D721Med (cell line): Measurements from ENCODE around the gene BAIAP2L1.

ENCODE experiments used
- DNase-seq: peaks from one replicate; pipeline ENCODE4 v3.0.0; 2011; ENCODE audit warnings: low spot score; ENCODE audit not compliant: insufficient read length
- FAIRE-seq: peaks from 2 replicates; lab custom pipeline; 2011; peaks lifted over from hg19 to GRCh38; lab: Jason Lieb, UNC
- TF ChIP-seq, protein P1 (sequence below): IDR thresholded peaks from 2 replicates; pipeline ENCODE4 v1.5.1; 2012; ENCODE audit warnings: mild to moderate bottlenecking, control low read depth; ENCODE audit not compliant: insufficient read depth; ENCODE audit errors: missing control alignments

Gene BAIAP2L1

DNA sequence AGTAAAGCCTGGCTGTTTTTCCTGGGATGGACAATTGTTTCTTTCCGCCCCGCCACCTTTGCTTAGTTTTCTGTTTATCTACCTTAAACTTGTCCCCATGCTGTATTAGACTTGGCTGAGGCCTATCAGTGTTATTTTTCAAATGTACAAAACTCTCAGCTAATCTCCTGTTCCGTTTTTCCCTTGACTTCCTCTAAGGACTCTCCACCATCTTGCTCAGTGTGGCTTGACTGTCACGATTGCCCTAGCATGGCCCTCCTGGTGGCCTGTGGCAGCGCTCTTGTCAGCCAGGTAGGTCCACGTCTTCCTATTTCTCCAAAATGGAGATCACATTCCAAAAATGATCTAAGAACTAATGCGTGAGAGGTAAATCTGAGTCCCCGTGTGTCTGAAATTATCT lies 36.7 kb downstream of the BAIAP2L1 start:
- FAIRE-seq (no peak), DNase-seq (no peak)
- TF ChIP-seq, protein P1, sequence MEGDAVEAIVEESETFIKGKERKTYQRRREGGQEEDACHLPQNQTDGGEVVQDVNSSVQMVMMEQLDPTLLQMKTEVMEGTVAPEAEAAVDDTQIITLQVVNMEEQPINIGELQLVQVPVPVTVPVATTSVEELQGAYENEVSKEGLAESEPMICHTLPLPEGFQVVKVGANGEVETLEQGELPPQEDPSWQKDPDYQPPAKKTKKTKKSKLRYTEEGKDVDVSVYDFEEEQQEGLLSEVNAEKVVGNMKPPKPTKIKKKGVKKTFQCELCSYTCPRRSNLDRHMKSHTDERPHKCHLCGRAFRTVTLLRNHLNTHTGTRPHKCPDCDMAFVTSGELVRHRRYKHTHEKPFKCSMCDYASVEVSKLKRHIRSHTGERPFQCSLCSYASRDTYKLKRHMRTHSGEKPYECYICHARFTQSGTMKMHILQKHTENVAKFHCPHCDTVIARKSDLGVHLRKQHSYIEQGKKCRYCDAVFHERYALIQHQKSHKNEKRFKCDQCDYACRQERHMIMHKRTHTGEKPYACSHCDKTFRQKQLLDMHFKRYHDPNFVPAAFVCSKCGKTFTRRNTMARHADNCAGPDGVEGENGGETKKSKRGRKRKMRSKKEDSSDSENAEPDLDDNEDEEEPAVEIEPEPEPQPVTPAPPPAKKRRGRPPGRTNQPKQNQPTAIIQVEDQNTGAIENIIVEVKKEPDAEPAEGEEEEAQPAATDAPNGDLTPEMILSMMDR, result no peak

DNA sequence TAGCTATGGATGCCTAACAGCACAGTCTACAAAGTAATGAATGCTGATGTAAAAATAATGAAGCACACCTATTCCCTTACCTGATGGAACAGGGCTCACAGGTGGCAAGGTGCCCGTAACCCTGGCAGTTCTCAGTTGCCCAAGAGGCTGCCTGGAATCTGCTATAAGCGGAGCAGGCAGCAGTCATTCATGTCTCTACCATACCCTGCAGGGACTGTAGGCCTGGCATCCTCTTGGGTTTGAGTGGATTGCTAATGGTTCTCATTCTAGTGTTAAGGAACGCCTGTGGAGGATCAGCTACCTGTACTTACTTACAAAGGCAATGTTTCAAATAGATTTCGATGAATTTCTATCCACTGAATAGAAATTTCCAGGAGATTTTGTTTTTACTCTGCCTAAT lies 38.4 kb downstream of the BAIAP2L1 start:
- DNase-seq, result no peak
- FAIRE-seq, result no peak
- TF ChIP-seq, protein P1, result no peak

DNA sequence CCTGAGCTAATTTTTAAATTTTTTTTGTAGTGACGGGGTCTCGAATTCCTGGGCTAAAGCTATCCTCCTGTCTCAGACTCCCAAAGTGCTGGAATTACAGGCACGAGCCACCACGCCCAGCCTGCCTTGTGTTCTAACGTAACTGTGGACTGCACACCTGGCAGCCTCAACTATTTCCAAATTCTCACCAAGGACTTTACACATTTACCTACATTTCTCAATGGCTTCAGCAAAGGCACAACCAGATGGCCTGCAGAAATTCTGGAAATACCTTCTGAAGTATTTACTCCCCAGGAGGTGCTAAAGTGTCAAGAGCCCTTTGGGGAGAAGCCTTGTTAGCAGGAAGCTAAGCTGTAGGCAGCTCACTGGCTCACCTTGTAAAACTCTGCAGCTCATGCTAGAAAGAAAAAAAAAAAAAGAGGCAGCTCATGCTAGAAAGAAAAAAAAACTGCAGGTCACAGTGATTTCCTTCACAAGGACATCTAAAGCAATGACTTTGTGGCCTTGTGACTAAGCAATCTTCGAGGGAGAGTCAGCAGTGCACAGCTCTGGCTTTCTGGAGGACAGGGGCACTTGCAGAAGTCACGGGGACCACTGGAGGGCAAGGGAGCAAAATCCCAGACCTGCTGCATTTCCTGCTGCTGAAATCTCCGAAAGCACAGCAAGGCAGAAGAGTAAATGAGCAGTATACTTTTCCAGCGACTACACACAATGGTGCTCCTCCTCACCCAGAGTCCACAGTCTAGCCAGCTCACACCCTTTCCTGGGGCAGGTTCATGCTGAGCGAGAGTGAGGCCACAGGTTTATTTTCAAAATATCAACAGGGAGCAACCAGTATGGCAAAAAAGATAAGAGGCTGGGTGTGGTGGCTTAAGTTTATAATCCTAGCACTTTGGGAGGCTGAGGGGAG lies 40.4 kb downstream of the BAIAP2L1 start:
- FAIRE-seq (no peak), DNase-seq (no peak)
- TF ChIP-seq, protein P1, result no peak

DNA sequence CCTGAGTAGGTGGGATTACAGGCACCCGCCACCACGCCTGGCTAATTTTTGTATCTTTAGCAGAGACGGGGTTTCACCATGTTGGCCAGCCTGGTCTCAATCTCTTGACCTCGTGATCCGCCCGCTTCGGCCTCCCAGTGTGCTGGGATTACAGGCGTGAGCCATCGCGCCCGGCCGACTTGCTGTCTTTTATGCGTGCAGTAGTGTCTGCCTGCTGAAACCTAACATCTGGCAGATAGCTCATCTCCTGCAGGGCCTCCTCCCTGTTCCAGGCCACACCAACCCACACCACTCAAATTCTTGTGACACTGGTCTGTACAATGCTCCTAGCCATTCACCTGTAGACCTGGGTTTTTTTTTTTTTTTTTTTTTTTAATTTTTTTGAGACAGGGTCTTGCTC lies 41.5 kb downstream of the BAIAP2L1 start:
- FAIRE-seq, result no peak
- no peak for DNase-seq
- TF ChIP-seq, protein P1, result no peak

DNA sequence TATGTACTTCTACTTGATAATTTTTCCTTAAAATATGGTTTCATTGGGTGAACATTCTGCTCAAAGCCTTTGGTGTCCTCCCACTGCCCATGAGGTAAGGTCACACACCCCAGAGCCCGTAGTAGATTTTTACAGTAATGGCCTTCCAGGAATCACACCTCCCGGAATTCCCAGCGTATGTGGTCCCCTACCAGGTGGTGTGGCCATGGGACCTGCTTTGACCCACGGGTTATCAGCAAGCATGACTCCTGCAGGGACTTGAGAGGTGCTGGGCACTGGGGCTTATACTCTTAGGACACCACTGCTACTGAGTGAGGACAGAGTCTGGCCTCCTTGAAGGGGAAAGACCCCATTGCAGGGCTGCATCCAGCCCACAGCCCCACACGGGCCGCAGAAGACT lies 42.2 kb downstream of the BAIAP2L1 start:
- no peak for DNase-seq
- TF ChIP-seq, protein P1, result no peak
- FAIRE-seq, result no peak

DNA sequence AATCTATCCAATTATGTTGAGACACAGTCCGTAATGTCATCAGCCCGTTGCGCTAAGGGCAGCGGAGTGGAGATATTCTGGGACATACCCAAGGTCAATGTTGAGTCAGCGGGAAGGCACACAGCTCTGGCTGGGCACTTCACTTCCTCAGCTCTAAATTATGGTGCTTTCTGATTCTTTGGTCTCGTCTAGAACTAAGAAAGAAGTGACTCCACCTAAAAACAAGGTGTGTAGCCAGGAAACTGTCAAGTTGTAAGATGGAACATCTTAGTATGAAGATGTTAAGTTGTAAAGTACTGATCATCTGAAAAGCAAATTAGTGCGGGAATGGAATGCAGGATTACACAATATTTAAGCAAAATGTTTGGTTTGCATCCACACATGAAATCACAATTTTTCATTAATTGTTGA lies 43.1 kb downstream of the BAIAP2L1 start:
- TF ChIP-seq, protein P1, result no peak
- FAIRE-seq (no peak), DNase-seq (no peak)

DNA sequence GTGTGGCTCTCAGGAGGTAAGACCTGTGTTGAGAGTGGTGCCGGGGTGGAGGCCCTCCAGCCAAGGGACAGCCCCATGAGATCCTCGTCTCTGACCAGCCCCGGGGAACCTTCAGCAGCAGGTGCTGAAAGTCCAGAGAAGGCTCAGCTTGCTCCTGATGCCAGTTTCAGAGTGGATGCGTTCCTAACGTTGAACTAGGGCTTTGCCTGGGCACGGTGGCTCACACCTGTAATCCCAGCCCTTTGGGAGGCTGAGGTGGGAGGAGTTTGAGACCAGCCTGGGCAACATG lies 45.7 kb downstream of the BAIAP2L1 start:
- DNase-seq (no peak), FAIRE-seq (no peak)
- TF ChIP-seq, protein P1, result no peak
